Loucy (cell line): Measurements from ENCODE around the gene SMAGP.

Experiments
- CTCF ChIP-seq: fragments of 200-600 bp; sonication (generic); conservative IDR thresholded peaks from 2 replicates; pipeline ENCODE4 v1.5.1; 2014; ENCODE audit warnings: mild to moderate bottlenecking, antibody characterized with exemption, low read length
- EZH2phosphoT487 ChIP-seq: fragments of 200-600 bp; IDR thresholded peaks from 2 replicates; pipeline ENCODE4 v1.6.1; 2018; ENCODE audit warnings: antibody characterized with exemption, mild to moderate bottlenecking, moderate library complexity, borderline replicate concordance

GRCh38 chr12:51219322-51219721, 50.9 kb downstream of the SMAGP start:
- no peak for TF ChIP-seq CTCF
- no peak for TF ChIP-seq EZH2phosphoT487
